Activated B cell treated with CpG ODN at 0.5 μM for 24 hours (primary cell): ENCODE measurements around the gene PTH2. TPM values are rescaled to one million over a fixed set of nuclear protein-coding genes. Genes with fewer than 3 reads are reported as not detected.
"Not testable (repeated sequence)": the region's sequence is repeated elsewhere in the genome, so short reads cannot be mapped to it uniquely, and the experiment has no call there.

Experiments used
- ATAC-seq: fragments of 200-7000 bp; cut with Tn5 transposase; one replicate; pipeline ENCODE4 v1.10.0; 2021; ENCODE audit warnings: low read depth, mild to moderate bottlenecking, moderate library complexity
- CTCF ChIA-PET: fragments of 350-600 bp; sonication (Branson Sonifier 250); formaldehyde crosslinking; loops from one replicate; lab custom pipeline; 2021; ENCODE audit warnings: antibody characterized with exemption; lab: Charles Lee
- POLR2A ChIA-PET: fragments of 350-600 bp; sonication (Branson Sonifier 250); formaldehyde crosslinking; loops from one replicate; lab custom pipeline; 2021; ENCODE audit warnings: antibody characterized with exemption; lab: Charles Lee
- DNase-seq: peaks from one replicate; pipeline ENCODE4 v3.0.0; 2022
- H3K27ac Mint-ChIP-seq: one replicate; pipeline ENCODE4 v1.8.0; 2020; ENCODE audit warnings: mixed read lengths
- H3K27me3 Mint-ChIP-seq: one replicate; pipeline ENCODE4 v1.8.0; 2021; ENCODE audit warnings: mixed read lengths
- H3K36me3 Mint-ChIP-seq: one replicate; pipeline ENCODE4 v1.8.0; 2021; ENCODE audit warnings: low read depth, mixed read lengths
- H3K4me1 Mint-ChIP-seq: one replicate; pipeline ENCODE4 v1.8.0; 2021; ENCODE audit warnings: mixed read lengths
- H3K4me3 Mint-ChIP-seq: one replicate; pipeline ENCODE4 v1.8.0; 2020; ENCODE audit warnings: mild to moderate bottlenecking, mixed read lengths
- H3K9me3 Mint-ChIP-seq: one replicate; pipeline ENCODE4 v1.8.0; 2020; ENCODE audit warnings: mixed read lengths
- CTCF ChIP-seq: fragments of 200-600 bp; IDR thresholded peaks from one replicate; pipeline ENCODE4 v1.8.0; 2022; ENCODE audit warnings: antibody characterized with exemption, mild to moderate bottlenecking
- intact Hi-C: fragments of 100-400 bp; cut with micrococcal nuclease; formaldehyde crosslinking; loops from one replicate; pipeline ENCODE4 v1.15.1; 2024
- total RNA-seq: library from RNA; stranded (reverse); gene quantifications from 2 replicates; pipeline ENCODE4 v1.2.3, GENCODE V29; 2022

Gene PTH2
- total RNA-seq, 1 donor from 2014 or later, result not detected

- DNase-seq (no peak), ATAC-seq (no peak)
- no peak for TF ChIP-seq CTCF
- intact Hi-C loops, result no loop called here
- ChIA-PET CTCF (no interaction called here), POLR2A (interaction anchor here (0.6 kb wide), 1 partner anchor 56 kb away, joined by 4 read pairs; no protein-coding TSS in a partner anchor)
- H3K4me3 Mint-ChIP-seq, result no peak overlapping the region
- peaks cover 3% of the 10 kb centered on the region for H3K9me3 Mint-ChIP-seq
- no peaks in the 10 kb centered on the region for H3K27me3 Mint-ChIP-seq
- H3K36me3 Mint-ChIP-seq, result no peaks in the 10 kb centered on the region
- peaks cover 4% of the 10 kb centered on the region for H3K4me1 Mint-ChIP-seq
- H3K27ac Mint-ChIP-seq, result no peak overlapping the region
Observed at GRCh38 chr19:49382639-49383038, 40.6 kb downstream of the PTH2 start.

- CTCF ChIA-PET, result interaction anchor here (1.4 to 2.5 kb wide), 2 partner anchors 12 to 79 kb away, joined by 4 to 10 read pairs; no protein-coding TSS in a partner anchor
- Mint-ChIP-seq H3K36me3 (no peaks in the 10 kb centered on the region), H3K4me1 (no peaks in the 10 kb centered on the region), H3K9me3 (peaks cover 3% of the 10 kb centered on the region), H3K4me3 (no peak overlapping the region), H3K27ac (no peak overlapping the region), H3K27me3 (no peaks in the 10 kb centered on the region)
- no peak for DNase-seq
- intact Hi-C loops, result no loop called here
- ATAC-seq, result no peak
- POLR2A ChIA-PET, result interaction anchor here (0.6 to 1.6 kb wide), 3 partner anchors 39 to 73 kb away, joined by 3 to 5 read pairs (median 4); partner anchors contain the start of gene ALDH16A1
- TF ChIP-seq CTCF, result no peak
Observed at GRCh38 chr19:49380391-49380790, 42.9 kb downstream of the PTH2 start.

GRCh38 chr19:49378512-49378911, 44.7 kb downstream of the PTH2 start:
- no peak overlapping the region for H3K27ac Mint-ChIP-seq
- no peak for TF ChIP-seq CTCF
- intact Hi-C loops, result no loop called here
- H3K9me3 Mint-ChIP-seq, result peaks cover 3% of the 10 kb centered on the region
- no peaks in the 10 kb centered on the region for H3K4me1 Mint-ChIP-seq
- no peak for ATAC-seq
- no peak overlapping the region for H3K4me3 Mint-ChIP-seq
- POLR2A ChIA-PET, result interaction anchor here (0.5 to 1.6 kb wide), 2 partner anchors 77 to 291 kb away, joined by 3 to 4 read pairs; no protein-coding TSS in a partner anchor
- CTCF ChIA-PET, result interaction anchor here (0.6 kb wide), 1 partner anchor 101 kb away, joined by 4 read pairs; no protein-coding TSS in a partner anchor
- no peak for DNase-seq
- H3K27me3 Mint-ChIP-seq, result no peaks in the 10 kb centered on the region
- no peaks in the 10 kb centered on the region for H3K36me3 Mint-ChIP-seq

- no peak for ATAC-seq
- no peaks in the 10 kb centered on the region for H3K4me1 Mint-ChIP-seq
- ChIA-PET CTCF (no interaction called here), POLR2A (interaction anchor here (0.7 to 1.2 kb wide), 2 partner anchors 11 to 34 kb away, joined by 4 to 5 read pairs; partner anchors contain the start of gene DKKL1)
- H3K27me3 Mint-ChIP-seq, result no peaks in the 10 kb centered on the region
- DNase-seq, result no peak
- H3K4me3 Mint-ChIP-seq, result no peak overlapping the region
- no peaks in the 10 kb centered on the region for H3K36me3 Mint-ChIP-seq
- H3K9me3 Mint-ChIP-seq, result no peaks in the 10 kb centered on the region
- TF ChIP-seq CTCF, result no peak
- H3K27ac Mint-ChIP-seq, result no peak overlapping the region
- intact Hi-C loops, result no loop called here
Observed at GRCh38 chr19:49374665-49375434, 48.4 kb downstream of the PTH2 start.

GRCh38 chr19:49373174-49373573, 50.1 kb downstream of the PTH2 start:
- H3K9me3 Mint-ChIP-seq, ATAC-seq, H3K4me3 Mint-ChIP-seq, H3K4me1 Mint-ChIP-seq, H3K36me3 Mint-ChIP-seq, H3K27ac Mint-ChIP-seq, intact Hi-C loops, CTCF ChIA-PET, DNase-seq, H3K27me3 Mint-ChIP-seq: not testable (repeated sequence)
- POLR2A ChIA-PET, result interaction anchor here (0.6 kb wide), 2 partner anchors 161 to 341 kb away, joined by 3 read pairs; no protein-coding TSS in a partner anchor

Other genes starting within 250 kb of the PTH2 start
- 14.8 and 19.3 TPM in 2 replicates for gene SLC6A16, start 98.2 kb downstream of the PTH2 start, total RNA-seq
- gene CD37, start 88.0 kb downstream of the PTH2 start, total RNA-seq, result 1,587 and 1,688 TPM in 2 replicates
- gene TEAD2, start 61.0 kb downstream of the PTH2 start, total RNA-seq, result 5.3 TPM in 2 replicates
- gene DKKL1, start 59.6 kb downstream of the PTH2 start, total RNA-seq, result 0.71 and 0.76 TPM in 2 replicates
- 0.62 and 0.66 TPM in 2 replicates for gene KASH5, start 35.2 kb downstream of the PTH2 start, total RNA-seq
- gene GFY, start 1.9 kb upstream of the PTH2 start, total RNA-seq, result not detected in 2 replicates
- 0.15 and 0.55 TPM in 2 replicates for gene SLC17A7, start 18.1 kb upstream of the PTH2 start, total RNA-seq
- gene PIH1D1, start 28.4 kb upstream of the PTH2 start, total RNA-seq, result 110 and 111 TPM in 2 replicates
- gene ALDH16A1, start 29.8 kb upstream of the PTH2 start, total RNA-seq, result 61.4 and 61.6 TPM in 2 replicates
- gene FLT3LG, start 50.8 kb upstream of the PTH2 start, total RNA-seq, result 15.4 and 17.7 TPM in 2 replicates
- gene RPL13A, start 64.2 kb upstream of the PTH2 start, total RNA-seq, result 6,642 and 7,342 TPM in 2 replicates
- 3,758 and 4,733 TPM in 2 replicates for gene RPS11, start 73.0 kb upstream of the PTH2 start, total RNA-seq
- 17.4 and 18.8 TPM in 2 replicates for gene FCGRT, start 89.2 kb upstream of the PTH2 start, total RNA-seq
- gene RCN3, start 104.6 kb upstream of the PTH2 start, total RNA-seq, result 0.89 and 1.1 TPM in 2 replicates
- 49.9 and 54.8 TPM in 2 replicates for gene NOSIP, start 157.1 kb upstream of the PTH2 start, total RNA-seq
- 1.8 and 2.2 TPM in 2 replicates for gene PRRG2, start 157.9 kb upstream of the PTH2 start, total RNA-seq
- gene PRR12, start 167.7 kb upstream of the PTH2 start, total RNA-seq, result 37.1 and 42.1 TPM in 2 replicates
- gene RRAS, start 216.7 kb upstream of the PTH2 start, total RNA-seq, result 4.8 and 5.1 TPM in 2 replicates
- 58.7 and 61.0 TPM in 2 replicates for gene SCAF1, start 218.8 kb upstream of the PTH2 start, total RNA-seq
- 145 and 171 TPM in 2 replicates for gene IRF3, start 242.4 kb upstream of the PTH2 start, total RNA-seq
- gene BCL2L12, start 242.5 kb upstream of the PTH2 start, total RNA-seq, result 30.7 and 39.1 TPM in 2 replicates